H9 (cell line): ENCODE results near the gene ADSS2. TPM values are rescaled to one million over a fixed set of nuclear protein-coding genes. Genes with fewer than 3 reads are reported as not detected.

Experiments
- DNase-seq: peaks from one replicate; pipeline ENCODE4 v3.0.0-alpha.2; 2017
- H2AFZ ChIP-seq: one replicate; pipeline ENCODE4 v1.6.1; 2013; ENCODE audit warnings: mild to moderate bottlenecking, low read length, control low read depth, moderate library complexity
- H2AK5ac ChIP-seq: 2 replicates; pipeline ENCODE4 v1.6.1; 2013; ENCODE audit warnings: low read length, control low read depth, mixed read lengths; ENCODE audit not compliant: insufficient read length
- H2BK120ac ChIP-seq: one replicate; pipeline ENCODE4 v1.6.1; 2013; ENCODE audit warnings: low read depth, mild to moderate bottlenecking, low read length, control low read depth, inconsistent platforms; ENCODE audit not compliant: poor library complexity, severe bottlenecking
- H2BK12ac ChIP-seq: 2 replicates; pipeline ENCODE4 v1.6.1; 2013; ENCODE audit warnings: low read length, control low read depth, mixed read lengths, low read depth; ENCODE audit not compliant: insufficient read length
- H2BK15ac ChIP-seq: 2 replicates; pipeline ENCODE4 v1.6.1; 2013; ENCODE audit warnings: low read depth, low read length, control low read depth
- H2BK20ac ChIP-seq: one replicate; pipeline ENCODE4 v1.6.1; 2013; ENCODE audit warnings: low read depth, mild to moderate bottlenecking, low read length, control low read depth, inconsistent platforms; ENCODE audit not compliant: poor library complexity, severe bottlenecking
- H2BK5ac ChIP-seq: 2 replicates; pipeline ENCODE4 v1.6.1; 2013; ENCODE audit warnings: low read length, control low read depth, mixed read lengths; ENCODE audit not compliant: insufficient read length
- H3K14ac ChIP-seq: 2 replicates; pipeline ENCODE4 v1.6.1; 2013; ENCODE audit warnings: low read length, control low read depth; ENCODE audit not compliant: insufficient read depth
- H3K18ac ChIP-seq: 2 replicates; pipeline ENCODE4 v1.6.1; 2013; ENCODE audit warnings: low read depth, mild to moderate bottlenecking, mixed read lengths, low read length, control low read depth; ENCODE audit not compliant: insufficient read length
- H3K23ac ChIP-seq: 2 replicates; pipeline ENCODE4 v1.6.1; 2013; ENCODE audit warnings: low read length, control low read depth, mixed read lengths, low read depth; ENCODE audit not compliant: insufficient read length
- H3K23me2 ChIP-seq: 2 replicates; pipeline ENCODE4 v1.6.1; 2013; ENCODE audit warnings: low read depth, mild to moderate bottlenecking, mixed read lengths, low read length, control low read depth; ENCODE audit not compliant: insufficient read length, poor library complexity, severe bottlenecking
- H3K27ac ChIP-seq: 2 replicates; pipeline ENCODE4 v1.5.1; 2013; ENCODE audit warnings: low read length, control low read depth, mixed read lengths, low read depth; ENCODE audit not compliant: insufficient read length
- H3K27me3 ChIP-seq: 2 replicates; pipeline ENCODE4 v1.6.1; 2013; ENCODE audit warnings: low read length, control low read depth, inconsistent platforms; ENCODE audit not compliant: insufficient read depth
- H3K4ac ChIP-seq: 2 replicates; pipeline ENCODE4 v1.6.1; 2013; ENCODE audit warnings: low read depth, mild to moderate bottlenecking, control low read depth, inconsistent platforms, low read length, moderate library complexity
- H3K4me1 ChIP-seq: 2 replicates; pipeline ENCODE4 v1.6.1; 2013; ENCODE audit warnings: low read length, control low read depth, inconsistent platforms; ENCODE audit not compliant: insufficient read depth
- H3K4me2 ChIP-seq: 2 replicates; pipeline ENCODE4 v1.6.1; 2013; ENCODE audit warnings: low read length, control low read depth, mixed read lengths; ENCODE audit not compliant: insufficient read length, insufficient read depth
- H3K56ac ChIP-seq: 2 replicates; pipeline ENCODE4 v1.6.1; 2013; ENCODE audit warnings: low read depth, mild to moderate bottlenecking, mixed read lengths, low read length, control low read depth; ENCODE audit not compliant: insufficient read length
- H3K79me1 ChIP-seq: 2 replicates; pipeline ENCODE4 v1.6.1; 2013; ENCODE audit warnings: low read depth, mild to moderate bottlenecking, moderate library complexity, low read length, control low read depth, inconsistent platforms; ENCODE audit not compliant: insufficient read depth, poor library complexity, severe bottlenecking
- H3K79me2 ChIP-seq: 2 replicates; pipeline ENCODE4 v1.6.1; 2013; ENCODE audit warnings: low read length, control low read depth, inconsistent platforms; ENCODE audit not compliant: insufficient read depth
- H3K9ac ChIP-seq: 2 replicates; pipeline ENCODE4 v1.6.1; 2013; ENCODE audit warnings: low read length, control low read depth, mixed read lengths; ENCODE audit not compliant: insufficient read length; ENCODE audit errors: extremely low read depth
- H3K9me3 ChIP-seq: one replicate; pipeline ENCODE4 v1.6.1; 2013; ENCODE audit warnings: low read depth, low read length, inconsistent platforms; ENCODE audit not compliant: control insufficient read depth
- H3T11ph ChIP-seq: one replicate; pipeline ENCODE4 v1.6.1; 2013; ENCODE audit warnings: mild to moderate bottlenecking, low read length, control low read depth, inconsistent platforms
- H4K20me1 ChIP-seq: one replicate; pipeline ENCODE4 v1.6.1; 2013; ENCODE audit not compliant: control insufficient read depth, insufficient read length, insufficient read depth
- H4K5ac ChIP-seq: 2 replicates; pipeline ENCODE4 v1.6.1; 2013; ENCODE audit warnings: low read depth, mild to moderate bottlenecking, mixed read lengths, low read length, control low read depth; ENCODE audit not compliant: insufficient read length
- H4K8ac ChIP-seq: replicated peaks from 2 replicates; pipeline ENCODE4 v1.6.1; 2013; ENCODE audit warnings: low read length, control low read depth, mixed read lengths, low read depth; ENCODE audit not compliant: insufficient read length
- H4K91ac ChIP-seq: 2 replicates; pipeline ENCODE4 v1.6.1; 2013; ENCODE audit warnings: low read depth, mild to moderate bottlenecking, moderate library complexity, mixed read lengths, low read length, control low read depth; ENCODE audit not compliant: insufficient read length
- H3K27ac Mint-ChIP-seq, 3 experiments: 2 replicates in 2 of 3; 3 replicates in 1 of 3; pipeline ENCODE4 v1.8.0; 2020 to 2021; ENCODE audit warnings: mixed read lengths in 3 of 3, mild to moderate bottlenecking in 1 of 3, moderate library complexity in 1 of 3
- H3K27me3 Mint-ChIP-seq: 2 replicates; pipeline ENCODE4 v1.8.0; 2021; ENCODE audit warnings: low read depth, mild to moderate bottlenecking, moderate library complexity, mixed read lengths
- H3K36me3 Mint-ChIP-seq, 3 experiments: 2 replicates in 2 of 3; 3 replicates in 1 of 3; pipeline ENCODE4 v1.8.0; 2020 to 2021; ENCODE audit warnings: low read depth in 3 of 3, mixed read lengths in 3 of 3; ENCODE audit not compliant: insufficient read depth in 1 of 3
- H3K4me1 Mint-ChIP-seq, 2 experiments: 2 replicates each; pipeline ENCODE4 v1.8.0; 2020; ENCODE audit warnings: mixed read lengths in 2 of 2
- H3K4me3 Mint-ChIP-seq, 2 experiments: 2 replicates in 1 of 2; 3 replicates in 1 of 2; pipeline ENCODE4 v1.8.0; 2020 to 2021; ENCODE audit warnings: mild to moderate bottlenecking in 2 of 2, mixed read lengths in 2 of 2, moderate library complexity in 1 of 2
- H3K9me3 Mint-ChIP-seq, 2 experiments: 2 replicates in 1 of 2; 3 replicates in 1 of 2; pipeline ENCODE4 v1.8.0; 2020; ENCODE audit warnings: mild to moderate bottlenecking in 2 of 2, mixed read lengths in 2 of 2, moderate library complexity in 1 of 2
- CTCF ChIP-seq: fragments of 200-600 bp; sonication (generic); conservative IDR thresholded peaks from 3 replicates; pipeline ENCODE4 v1.8.0; 2021; ENCODE audit warnings: antibody characterized with exemption, mild to moderate bottlenecking
- WGBS: extraction: QIAGEN DNeasy Blood & Tissue Kit; methylation state at CpG from one replicate; pipeline ENCODE4 v1.1.7; 2013; ENCODE audit warnings: missing lambda C conversion rate, low lambda C conversion rate, mixed read lengths; ENCODE audit not compliant: insufficient read length; ENCODE audit errors: extremely low coverage; 5-methylcytosine and 5-hydroxymethylcytosine counted together
- total RNA-seq: library from RNA; stranded (reverse); gene quantifications from 2 replicates; pipeline ENCODE4 v1.2.1, GENCODE V29; 2021

The ADSS2 gene
- total RNA-seq, 1 experiment from 2014 or later: 65.4 TPM

GRCh38 chr1:244376126-244376525, 75.6 kb downstream of the ADSS2 start:
- H3K27me3 Mint-ChIP-seq: no peaks in the 10 kb centered on the region

More at GRCh38 chr1:244376126-244376525, 75.6 kb downstream of the ADSS2 start:
- WGBS: no CpG with 5 or more reads among the region's 6 CpGs
- no peak for TF ChIP-seq CTCF
- Histone ChIP-seq H2BK120ac (no peak overlapping the region), H2AFZ (no peak overlapping the region), H4K5ac (no peak overlapping the region), H3K23me2 (no peaks in the 10 kb centered on the region), H3K56ac (no peak overlapping the region), H4K20me1 (no peaks in the 10 kb centered on the region), H3K4me1 (no peaks in the 10 kb centered on the region), H2AK5ac (no peak overlapping the region), H3T11ph (no peak overlapping the region), H3K18ac (no peak overlapping the region), H3K4me2 (no peak overlapping the region), H3K79me1 (no peaks in the 10 kb centered on the region), H3K4ac (no peak overlapping the region), H3K27ac (no peak overlapping the region), H2BK5ac (no peak overlapping the region), H3K9ac (no peak overlapping the region), H3K79me2 (no peaks in the 10 kb centered on the region), H2BK20ac (no peak overlapping the region), H3K9me3 (no peaks in the 10 kb centered on the region), H3K27me3 (no peaks in the 10 kb centered on the region), H2BK12ac (no peak overlapping the region), H3K23ac (no peak overlapping the region), H3K14ac (no peak overlapping the region), H2BK15ac (no peak overlapping the region), H4K91ac (no peak overlapping the region), H4K8ac (no peak overlapping the region)
- peaks cover 16% of the 10 kb centered on the region in 2 experiments for H3K4me1 Mint-ChIP-seq
- no peak for DNase-seq
- H3K4me3 Mint-ChIP-seq: no peak overlapping the region
- no peaks in the 10 kb centered on the region for H3K9me3 Mint-ChIP-seq
- no peaks in the 10 kb centered on the region for H3K36me3 Mint-ChIP-seq
- 0 out of 7 replicates have a peak overlapping the region, but pooled peaks of 1 of the 3 experiments have one; percentile 8 for H3K27ac Mint-ChIP-seq
